ENCODE measurements around the gene ATL2.

The ATL2 gene

DNA sequence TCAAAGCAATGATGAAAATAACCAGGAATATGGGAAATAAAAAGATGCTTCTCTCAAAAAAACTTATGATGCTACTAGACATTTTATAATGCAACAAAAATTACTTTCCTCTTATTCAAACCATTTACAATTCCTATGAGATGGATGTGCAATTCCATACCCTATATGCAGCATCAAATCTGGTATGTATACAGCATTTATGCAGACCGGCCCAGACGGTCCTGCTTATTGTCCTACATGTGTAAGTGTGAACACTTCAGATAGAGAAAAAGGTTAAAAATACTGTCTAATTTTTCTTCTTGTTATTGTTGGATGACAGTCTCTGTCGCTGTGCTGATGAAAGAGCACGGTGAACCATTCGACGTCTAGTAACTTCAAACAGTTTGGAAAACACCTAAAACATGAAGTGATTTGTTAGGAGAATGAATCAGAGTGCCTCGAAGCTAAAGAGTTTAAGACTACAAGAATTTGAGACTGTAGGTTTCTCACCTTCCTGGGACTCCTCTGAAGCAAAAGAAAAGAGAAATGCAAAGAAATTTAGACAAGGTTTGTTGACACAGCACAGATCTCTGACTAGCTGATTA is 80.8 kb downstream of the ATL2 start:
- no peak overlapping the region for H3K27ac ChIP-seq (ENCODE audit: poor library complexity, severe bottlenecking)
- DNase-seq (ENCODE audit: low spot score) (no peak), ATAC-seq (ENCODE audit: low read depth) (no peak)
- peaks cover 61% of the 10 kb centered on the region for H3K36me3 ChIP-seq (ENCODE audit: low read depth)
- H3K4me1 ChIP-seq (ENCODE audit: insufficient read depth, poor library complexity, severe bottlenecking): no peaks in the 10 kb centered on the region
- TF ChIP-seq, protein P1, sequence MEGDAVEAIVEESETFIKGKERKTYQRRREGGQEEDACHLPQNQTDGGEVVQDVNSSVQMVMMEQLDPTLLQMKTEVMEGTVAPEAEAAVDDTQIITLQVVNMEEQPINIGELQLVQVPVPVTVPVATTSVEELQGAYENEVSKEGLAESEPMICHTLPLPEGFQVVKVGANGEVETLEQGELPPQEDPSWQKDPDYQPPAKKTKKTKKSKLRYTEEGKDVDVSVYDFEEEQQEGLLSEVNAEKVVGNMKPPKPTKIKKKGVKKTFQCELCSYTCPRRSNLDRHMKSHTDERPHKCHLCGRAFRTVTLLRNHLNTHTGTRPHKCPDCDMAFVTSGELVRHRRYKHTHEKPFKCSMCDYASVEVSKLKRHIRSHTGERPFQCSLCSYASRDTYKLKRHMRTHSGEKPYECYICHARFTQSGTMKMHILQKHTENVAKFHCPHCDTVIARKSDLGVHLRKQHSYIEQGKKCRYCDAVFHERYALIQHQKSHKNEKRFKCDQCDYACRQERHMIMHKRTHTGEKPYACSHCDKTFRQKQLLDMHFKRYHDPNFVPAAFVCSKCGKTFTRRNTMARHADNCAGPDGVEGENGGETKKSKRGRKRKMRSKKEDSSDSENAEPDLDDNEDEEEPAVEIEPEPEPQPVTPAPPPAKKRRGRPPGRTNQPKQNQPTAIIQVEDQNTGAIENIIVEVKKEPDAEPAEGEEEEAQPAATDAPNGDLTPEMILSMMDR (IDR thresholded peaks at IDR 0.05; ENCODE audit: poor library complexity, severe bottlenecking): no peak
- H3K4me3 ChIP-seq (ENCODE audit: severe bottlenecking): no peak overlapping the region
- H3K27me3 ChIP-seq (ENCODE audit: insufficient read depth, poor library complexity, severe bottlenecking): no peaks in the 10 kb centered on the region
- H3K9me3 ChIP-seq (ENCODE audit: severe bottlenecking): no peaks in the 10 kb centered on the region

DNA sequence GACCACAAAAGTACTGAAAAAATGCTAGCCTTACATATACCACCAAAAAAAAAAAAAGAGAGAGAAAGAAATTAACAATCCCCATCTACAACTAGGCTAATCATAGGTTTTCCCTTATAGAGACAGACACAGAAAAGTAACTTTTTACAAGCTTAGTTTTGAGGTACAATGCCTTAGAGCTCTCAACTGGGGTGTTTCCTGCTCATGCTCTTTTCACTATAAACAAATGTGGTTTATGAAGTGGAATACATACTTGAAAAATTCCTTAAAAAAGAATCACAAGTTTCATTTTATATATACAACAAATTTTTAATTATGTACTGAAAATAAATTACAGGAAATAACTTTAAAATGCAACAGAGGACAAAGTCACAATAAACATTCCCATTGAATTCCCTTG is 82.5 kb downstream of the ATL2 start:
- Histone ChIP-seq H3K36me3 (ENCODE audit: low read depth) (peaks cover 47% of the 10 kb centered on the region), H3K27me3 (ENCODE audit: insufficient read depth, poor library complexity, severe bottlenecking) (no peaks in the 10 kb centered on the region), H3K27ac (ENCODE audit: poor library complexity, severe bottlenecking) (no peak overlapping the region), H3K4me1 (ENCODE audit: insufficient read depth, poor library complexity, severe bottlenecking) (no peaks in the 10 kb centered on the region), H3K4me3 (ENCODE audit: severe bottlenecking) (no peak overlapping the region), H3K9me3 (ENCODE audit: severe bottlenecking) (no peaks in the 10 kb centered on the region)
- TF ChIP-seq, protein P1 (IDR thresholded peaks at IDR 0.05; ENCODE audit: poor library complexity, severe bottlenecking): no peak
- DNase-seq (ENCODE audit: low spot score) (no peak), ATAC-seq (ENCODE audit: low read depth) (no peak)

GRCh38 chr2:38293152-38293865 is 83.8 kb downstream of the ATL2 start:
- DNase-seq (ENCODE audit: low spot score): no peak
- Histone ChIP-seq H3K36me3 (ENCODE audit: low read depth) (peaks cover 34% of the 10 kb centered on the region), H3K4me3 (ENCODE audit: severe bottlenecking) (no peak overlapping the region), H3K4me1 (ENCODE audit: insufficient read depth, poor library complexity, severe bottlenecking) (no peaks in the 10 kb centered on the region), H3K27ac (ENCODE audit: poor library complexity, severe bottlenecking) (no peak overlapping the region), H3K9me3 (ENCODE audit: severe bottlenecking) (no peaks in the 10 kb centered on the region), H3K27me3 (ENCODE audit: insufficient read depth, poor library complexity, severe bottlenecking) (no peaks in the 10 kb centered on the region)
- ATAC-seq (ENCODE audit: low read depth): no peak
- TF ChIP-seq, protein P1 (IDR thresholded peaks at IDR 0.05; ENCODE audit: poor library complexity, severe bottlenecking): no peak

GRCh38 chr2:38290332-38290731 is 86.7 kb downstream of the ATL2 start:
- H3K9me3 ChIP-seq (ENCODE audit: severe bottlenecking): no peaks in the 10 kb centered on the region
- H3K27me3 ChIP-seq (ENCODE audit: insufficient read depth, poor library complexity, severe bottlenecking): no peaks in the 10 kb centered on the region
- DNase-seq (ENCODE audit: low spot score) (no peak), ATAC-seq (ENCODE audit: low read depth) (no peak)
- no peaks in the 10 kb centered on the region for H3K4me1 ChIP-seq (ENCODE audit: insufficient read depth, poor library complexity, severe bottlenecking)
- TF ChIP-seq, protein P1 (IDR thresholded peaks at IDR 0.05; ENCODE audit: poor library complexity, severe bottlenecking): no peak
- H3K4me3 ChIP-seq (ENCODE audit: severe bottlenecking): no peak overlapping the region
- H3K27ac ChIP-seq (ENCODE audit: poor library complexity, severe bottlenecking): no peak overlapping the region
- H3K36me3 ChIP-seq (ENCODE audit: low read depth): peaks cover 5% of the 10 kb centered on the region

- no peak overlapping the region for H3K27ac ChIP-seq (ENCODE audit: poor library complexity, severe bottlenecking)
- ATAC-seq (ENCODE audit: low read depth) (no peak), DNase-seq (ENCODE audit: low spot score) (no peak)
- no peaks in the 10 kb centered on the region for H3K36me3 ChIP-seq (ENCODE audit: low read depth)
- H3K4me1 ChIP-seq (ENCODE audit: insufficient read depth, poor library complexity, severe bottlenecking): no peaks in the 10 kb centered on the region
- no peak overlapping the region for H3K4me3 ChIP-seq (ENCODE audit: severe bottlenecking)
- no peaks in the 10 kb centered on the region for H3K9me3 ChIP-seq (ENCODE audit: severe bottlenecking)
- H3K27me3 ChIP-seq (ENCODE audit: insufficient read depth, poor library complexity, severe bottlenecking): no peaks in the 10 kb centered on the region
- TF ChIP-seq, protein P1 (IDR thresholded peaks at IDR 0.05; ENCODE audit: poor library complexity, severe bottlenecking): no peak
These were observed 92.1 kb downstream of the ATL2 start for GRCh38 chr2:38284971-38285370.
